A549 (cell line): Measurements from ENCODE around the gene LSM3. TPM values are rescaled to one million over a fixed set of nuclear protein-coding genes. Genes with fewer than 3 reads are reported as not detected.

Experiments
- ATAC-seq, 2 experiments: fragments of 200-7000 bp in 1 of 2; fragments of >200 bp in 1 of 2; cut with Nextera tagmentation in 1 of 2; cut with Tn5 transposase in 1 of 2; 3 replicates each; pipeline versions ENCODE4 v1.8.0 to v1.9.1; 2018 to 2020; ENCODE audit warnings: mild to moderate bottlenecking in 1 of 2, moderate library complexity in 1 of 2
- CTCF ChIA-PET: fragments of 300-600 bp; sonication (Branson Sonifier 250); formaldehyde crosslinking; extraction: SDS; loops from one replicate; lab custom pipeline; 2021; ENCODE audit warnings: antibody characterized with exemption, inconsistent platforms; lab: Yijun Ruan, JAX
- POLR2A ChIA-PET: fragments of 350-600 bp; formaldehyde crosslinking; extraction: SDS; loops from one replicate; lab custom pipeline; 2021; ENCODE audit warnings: antibody characterized with exemption, inconsistent platforms; lab: Yijun Ruan, JAX
- DNase-seq, 2 experiments: peaks; one replicate each; pipeline versions ENCODE4 v3.0.0 to v3.0.0-alpha.2; 2011 to 2016; ENCODE audit warnings: low read depth in 1 of 2, low spot score in 1 of 2
- FAIRE-seq: peaks from 2 replicates; lab custom pipeline; 2011; peaks lifted over from hg19 to GRCh38; lab: Jason Lieb, UNC
- H3K27ac ChIP-seq, 2 experiments: fragments of >200 bp; sonication (Bioruptor Twin); formaldehyde crosslinking; 3 replicates each; pipeline ENCODE4 v1.5.1; 2016 to 2017
- H3K4me1 ChIP-seq: fragments of >200 bp; sonication (Bioruptor Twin); formaldehyde crosslinking; 3 replicates; pipeline ENCODE4 v1.6.1; 2016
- H3K4me2 ChIP-seq: fragments of >200 bp; sonication (Bioruptor Twin); formaldehyde crosslinking; 3 replicates; pipeline ENCODE4 v1.6.1; 2016
- H3K4me3 ChIP-seq: fragments of >200 bp; sonication (Bioruptor Twin); formaldehyde crosslinking; 3 replicates; pipeline ENCODE4 v1.5.1; 2016
- H3K9me3 ChIP-seq: fragments of >200 bp; sonication (Bioruptor Twin); formaldehyde crosslinking; 3 replicates; pipeline ENCODE4 v1.6.1; 2016
- CBX8 ChIP-seq: fragments of 200-600 bp; sonication (generic); IDR thresholded peaks from 2 replicates; pipeline ENCODE4 v1.6.1; 2016
- EHMT2 ChIP-seq: fragments of 200-600 bp; sonication (generic); IDR thresholded peaks from 2 replicates; pipeline ENCODE4 v1.6.1; 2016; ENCODE audit warnings: antibody characterized with exemption, low read depth, mild to moderate bottlenecking, moderate library complexity
- EP300 ChIP-seq, 2 experiments: fragments of >200 bp; sonication (Bioruptor Twin); formaldehyde crosslinking; IDR thresholded peaks; 2 replicates in 1 of 2; 3 replicates in 1 of 2; pipeline ENCODE4 v1.6.1; 2016 to 2017
- FOSL2 ChIP-seq, 2 experiments: fragments of 450-650 bp in 1 of 2; fragments of >200 bp in 1 of 2; sonication (Bioruptor Twin) in 1 of 2; formaldehyde crosslinking; IDR thresholded peaks; 2 replicates each; pipeline versions ENCODE4 v1.5.0 to v1.6.1; 2016 to 2020; ENCODE audit warnings: mild to moderate bottlenecking in 1 of 2, moderate library complexity in 1 of 2
- FOXS1 ChIP-seq: fragments of 250-450 bp; sonication (Bioruptor Pico); IDR thresholded peaks from 2 replicates; pipeline ENCODE4 v1.5.0; 2020; ENCODE audit warnings: mild to moderate bottlenecking, moderate library complexity
- GATA3 ChIP-seq: IDR thresholded peaks from 2 replicates; pipeline ENCODE4 v1.6.1; 2012; ENCODE audit warnings: borderline replicate concordance
- HEYL ChIP-seq: fragments of 250-450 bp; sonication (Bioruptor Pico); IDR thresholded peaks from 2 replicates; pipeline ENCODE4 v1.8.0; 2021; ENCODE audit warnings: mild to moderate bottlenecking, moderate library complexity
- HOXA7 ChIP-seq: fragments of 250-450 bp; sonication (Bioruptor Pico); IDR thresholded peaks from 2 replicates; pipeline ENCODE4 v1.5.0; 2020; ENCODE audit warnings: mild to moderate bottlenecking, moderate library complexity
- JUN ChIP-seq, 2 experiments: fragments of >200 bp; sonication (Bioruptor Twin); formaldehyde crosslinking; IDR thresholded peaks; 2 replicates in 1 of 2; 3 replicates in 1 of 2; pipeline ENCODE4 v1.6.1; 2016 to 2017
- KDM1A ChIP-seq: fragments of 200-600 bp; sonication (generic); IDR thresholded peaks from 2 replicates; pipeline ENCODE4 v1.6.1; 2016; ENCODE audit warnings: low read depth, mild to moderate bottlenecking
- KDM5A ChIP-seq: fragments of 200-600 bp; sonication (generic); IDR thresholded peaks from 2 replicates; pipeline ENCODE4 v1.6.1; 2016; ENCODE audit warnings: antibody characterized with exemption, mild to moderate bottlenecking
- MYC ChIP-seq: IDR thresholded peaks from 2 replicates; pipeline ENCODE4 v1.6.1; 2012; ENCODE audit warnings: mild to moderate bottlenecking, inconsistent platforms, low read length, improper control_type of control experiment, borderline replicate concordance
- NFE2L2 ChIP-seq: fragments of 150-350 bp; conservative IDR thresholded peaks from 2 replicates; pipeline ENCODE4 v1.6.1; 2014; ENCODE audit warnings: low read length
- NPAS2 ChIP-seq: fragments of 250-450 bp; sonication (Bioruptor Pico); IDR thresholded peaks from 2 replicates; pipeline ENCODE4 v1.8.0; 2022; ENCODE audit warnings: mild to moderate bottlenecking, moderate library complexity, borderline replicate concordance
- RAD21 ChIP-seq, 2 experiments: fragments of >200 bp in 1 of 2; sonication (Bioruptor Twin) in 1 of 2; formaldehyde crosslinking in 1 of 2; IDR thresholded peaks in 1 of 2; conservative IDR thresholded peaks in 1 of 2; 2 replicates in 1 of 2; 3 replicates in 1 of 2; pipeline ENCODE4 v1.6.1; 2012 to 2018; ENCODE audit warnings: inconsistent platforms in 1 of 2
- RFX5 ChIP-seq: fragments of 450-650 bp; IDR thresholded peaks from 2 replicates; pipeline ENCODE4 v1.7.1; 2014; ENCODE audit warnings: antibody characterized with exemption, mild to moderate bottlenecking, moderate library complexity
- RNF2 ChIP-seq: fragments of 200-600 bp; sonication (generic); IDR thresholded peaks from 2 replicates; pipeline ENCODE4 v1.6.1; 2016; ENCODE audit warnings: low read depth, mild to moderate bottlenecking, antibody characterized with exemption, moderate library complexity, borderline replicate concordance
- TP53 ChIP-seq: fragments of 250-450 bp; sonication (Bioruptor Pico); IDR thresholded peaks from 2 replicates; pipeline ENCODE4 v1.5.0; 2021; ENCODE audit warnings: mild to moderate bottlenecking, moderate library complexity
- ZFP36 ChIP-seq: fragments of 450-650 bp; IDR thresholded peaks from 2 replicates; pipeline ENCODE4 v1.6.1; 2014; ENCODE audit warnings: borderline replicate concordance; ENCODE audit not compliant: partially characterized antibody
- ZNF302 ChIP-seq: fragments of 250-450 bp; sonication (Bioruptor Pico); IDR thresholded peaks from 2 replicates; pipeline ENCODE4 v1.9.0; 2021; ENCODE audit warnings: inconsistent platforms, mild to moderate bottlenecking, moderate library complexity
- ZSCAN20 ChIP-seq: fragments of 250-450 bp; sonication (Bioruptor Pico); IDR thresholded peaks from 2 replicates; pipeline ENCODE4 v1.8.0; 2022; ENCODE audit warnings: mild to moderate bottlenecking, moderate library complexity
- WGBS: methylation state at CpG from one replicate; pipeline ENCODE4 v1.1.6; 2017; ENCODE audit errors: missing lambda C conversion rate; 5-methylcytosine and 5-hydroxymethylcytosine counted together
- polyA plus RNA-seq, 4 experiments: library from polyadenylated mRNA; depleted of rRNA in 3 of 4; stranded (reverse); fragments of >200 nt; fragmentation: RNase III in 1 of 4; extraction: RNeasy Plus Mini Kit Qiagen cat#74134 plus additional on column Dnase treatment in 1 of 4; gene quantifications; 2 replicates in 3 of 4; 3 replicates in 1 of 4; pipeline ENCODE4 v1.2.3, GENCODE V29; 2011 to 2017
- TF ChIP-seq, protein P1 (sequence below): IDR thresholded peaks from 2 replicates; pipeline ENCODE4 v1.6.1; 2012; ENCODE audit warnings: low read depth, borderline replicate concordance
- TF ChIP-seq, protein P2 (sequence below): fragments of 250-450 bp; sonication (Bioruptor Pico); IDR thresholded peaks from 2 replicates; pipeline ENCODE4 v1.5.0; 2021; ENCODE audit warnings: mild to moderate bottlenecking, moderate library complexity, borderline replicate concordance

Gene LSM3
- polyA plus RNA-seq, 2 of the 4 experiments (the other 2 are of a cell fraction) = 23.9 to 32.0 TPM

DNA sequence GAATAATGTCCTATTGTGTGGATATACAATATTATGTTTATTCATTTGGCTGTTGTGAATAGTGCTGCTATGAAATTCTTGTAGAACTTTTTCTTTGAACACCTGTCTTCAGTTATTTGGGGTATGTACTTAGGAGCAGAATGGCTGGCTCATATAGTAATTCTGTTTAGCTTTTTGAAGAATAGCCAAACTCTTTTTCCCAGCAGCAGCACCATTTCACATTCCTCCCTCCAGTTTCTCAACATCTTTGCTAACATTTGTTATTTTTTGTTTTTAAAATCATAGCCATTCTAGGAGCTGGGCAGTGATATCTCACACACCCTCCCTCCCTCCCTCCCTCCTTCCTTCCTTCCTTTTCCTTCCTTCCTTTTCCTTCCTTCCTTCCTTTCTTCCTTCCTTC, 39.7 kb downstream of the LSM3 start:
- Histone ChIP-seq H3K9me3 (peaks cover 27% of the 10 kb centered on the region), H3K4me1 (no peaks in the 10 kb centered on the region), H3K27ac (no peak overlapping the region), H3K4me3 (no peak overlapping the region), H3K4me2 (no peak overlapping the region)
- ChIA-PET CTCF (interaction anchor here (1.7 to 2.5 kb wide), 2 partner anchors 13 to 15 kb away, joined by 4 to 12 read pairs; no protein-coding TSS in a partner anchor), POLR2A (no interaction called here)
- no peak for FAIRE-seq
- TF ChIP-seq GATA3 (no peak), EHMT2 (no peak), ZSCAN20 (no peak), HEYL (CRISPR knock-in tag) (no peak), NPAS2 (CRISPR knock-in tag) (no peak)
- TF ChIP-seq, protein P1, sequence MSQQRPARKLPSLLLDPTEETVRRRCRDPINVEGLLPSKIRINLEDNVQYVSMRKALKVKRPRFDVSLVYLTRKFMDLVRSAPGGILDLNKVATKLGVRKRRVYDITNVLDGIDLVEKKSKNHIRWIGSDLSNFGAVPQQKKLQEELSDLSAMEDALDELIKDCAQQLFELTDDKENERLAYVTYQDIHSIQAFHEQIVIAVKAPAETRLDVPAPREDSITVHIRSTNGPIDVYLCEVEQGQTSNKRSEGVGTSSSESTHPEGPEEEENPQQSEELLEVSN = no peak
- no peak for ATAC-seq
- DNase-seq = no peak

DNA sequence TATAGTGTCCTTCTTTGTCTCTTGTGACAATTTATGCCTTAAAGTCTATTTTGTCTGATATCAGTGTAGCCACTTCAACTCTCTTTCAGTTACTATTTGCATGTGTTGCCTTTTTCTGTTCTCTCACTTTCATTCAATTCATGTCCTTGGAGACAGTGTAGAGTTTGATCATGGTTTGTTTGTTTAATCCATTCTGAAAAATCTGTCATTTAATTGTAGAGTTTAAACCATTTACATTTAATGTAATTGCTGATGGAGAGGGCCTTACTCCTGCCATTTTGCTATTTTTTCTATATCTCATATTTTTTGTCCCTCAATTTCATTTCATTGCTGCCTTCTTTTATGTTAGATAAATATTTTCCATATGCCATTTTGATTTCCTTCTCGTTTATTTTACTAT, 42.3 kb downstream of the LSM3 start:
- Histone ChIP-seq H3K4me1 (no peaks in the 10 kb centered on the region), H3K27ac (no peak overlapping the region), H3K4me3 (no peak overlapping the region), H3K4me2 (no peak overlapping the region), H3K9me3 (peaks cover 27% of the 10 kb centered on the region)
- ATAC-seq = no peak
- ChIA-PET POLR2A (no interaction called here), CTCF (no interaction called here)
- WGBS = 0% methylated on average over 1 of the region's 1 CpG
- no peak for FAIRE-seq
- no peak for DNase-seq
- TF ChIP-seq MYC (no peak), ZFP36 (no peak)

DNA sequence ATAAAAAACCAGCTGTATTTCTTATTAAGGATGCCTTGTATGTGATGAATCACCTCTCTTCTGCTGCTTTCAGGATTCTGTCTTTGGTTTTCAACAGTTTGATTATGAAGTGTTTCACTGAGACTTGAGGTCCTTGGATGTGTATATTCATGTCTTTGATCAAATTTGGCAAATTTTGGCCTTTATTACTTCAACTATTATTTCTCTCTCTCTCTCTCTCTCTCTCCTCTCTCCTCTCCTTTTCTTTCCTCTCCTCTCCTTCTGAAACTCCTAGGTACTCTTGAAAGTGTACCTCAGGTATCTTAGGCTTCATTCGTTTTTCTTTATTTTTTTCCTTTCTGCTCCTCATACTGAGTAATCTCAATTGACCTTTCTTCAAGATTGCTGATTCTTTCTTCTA, 43.3 kb downstream of the LSM3 start:
- TF ChIP-seq RFX5 (no peak), HEYL (CRISPR knock-in tag) (no peak), RAD21 (conservative IDR thresholded peaks at IDR 0.05 in 1 of 2, IDR thresholded peaks at IDR 0.05 in 1 of 2) (no peak), RNF2 (no peak), FOXS1 (CRISPR knock-in tag) (no peak), ZNF302 (CRISPR knock-in tag) (no peak), TP53 (CRISPR knock-in tag) (no peak), KDM5A (no peak), JUN (IDR thresholded peaks at IDR 0.05) (no peak), FOSL2 (IDR thresholded peaks at IDR 0.05) (no peak), FOSL2 (CRISPR knock-in tag; IDR thresholded peaks at IDR 0.05) (no peak), KDM1A (no peak), CBX8 (no peak), NPAS2 (CRISPR knock-in tag) (no peak), EP300 (IDR thresholded peaks at IDR 0.05) (no peak), HOXA7 (no peak), NFE2L2 (no peak)
- TF ChIP-seq, protein P2, sequence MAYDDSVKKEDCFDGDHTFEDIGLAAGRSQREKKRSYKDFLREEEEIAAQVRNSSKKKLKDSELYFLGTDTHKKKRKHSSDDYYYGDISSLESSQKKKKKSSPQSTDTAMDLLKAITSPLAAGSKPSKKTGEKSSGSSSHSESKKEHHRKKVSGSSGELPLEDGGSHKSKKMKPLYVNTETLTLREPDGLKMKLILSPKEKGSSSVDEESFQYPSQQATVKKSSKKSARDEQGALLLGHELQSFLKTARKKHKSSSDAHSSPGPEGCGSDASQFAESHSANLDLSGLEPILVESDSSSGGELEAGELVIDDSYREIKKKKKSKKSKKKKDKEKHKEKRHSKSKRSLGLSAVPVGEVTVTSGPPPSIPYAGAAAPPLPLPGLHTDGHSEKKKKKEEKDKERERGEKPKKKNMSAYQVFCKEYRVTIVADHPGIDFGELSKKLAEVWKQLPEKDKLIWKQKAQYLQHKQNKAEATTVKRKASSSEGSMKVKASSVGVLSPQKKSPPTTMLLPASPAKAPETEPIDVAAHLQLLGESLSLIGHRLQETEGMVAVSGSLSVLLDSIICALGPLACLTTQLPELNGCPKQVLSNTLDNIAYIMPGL = no peak
- H3K4me3 ChIP-seq = no peak overlapping the region
- WGBS = 0% methylated on average over 1 of the region's 1 CpG
- DNase-seq = no peak
- no peak overlapping the region for H3K27ac ChIP-seq
- CTCF ChIA-PET = interaction anchor here (0.8 to 1.6 kb wide), 2 partner anchors 18 to 287 kb away, joined by 3 to 8 read pairs; no protein-coding TSS in a partner anchor
- POLR2A ChIA-PET = no interaction called here
- no peak for ATAC-seq
- no peak for FAIRE-seq
- peaks cover 27% of the 10 kb centered on the region for H3K9me3 ChIP-seq
- H3K4me2 ChIP-seq = no peak overlapping the region
- no peaks in the 10 kb centered on the region for H3K4me1 ChIP-seq
